ENCODE data around the gene PNKP.

PNKP gene

DNA sequence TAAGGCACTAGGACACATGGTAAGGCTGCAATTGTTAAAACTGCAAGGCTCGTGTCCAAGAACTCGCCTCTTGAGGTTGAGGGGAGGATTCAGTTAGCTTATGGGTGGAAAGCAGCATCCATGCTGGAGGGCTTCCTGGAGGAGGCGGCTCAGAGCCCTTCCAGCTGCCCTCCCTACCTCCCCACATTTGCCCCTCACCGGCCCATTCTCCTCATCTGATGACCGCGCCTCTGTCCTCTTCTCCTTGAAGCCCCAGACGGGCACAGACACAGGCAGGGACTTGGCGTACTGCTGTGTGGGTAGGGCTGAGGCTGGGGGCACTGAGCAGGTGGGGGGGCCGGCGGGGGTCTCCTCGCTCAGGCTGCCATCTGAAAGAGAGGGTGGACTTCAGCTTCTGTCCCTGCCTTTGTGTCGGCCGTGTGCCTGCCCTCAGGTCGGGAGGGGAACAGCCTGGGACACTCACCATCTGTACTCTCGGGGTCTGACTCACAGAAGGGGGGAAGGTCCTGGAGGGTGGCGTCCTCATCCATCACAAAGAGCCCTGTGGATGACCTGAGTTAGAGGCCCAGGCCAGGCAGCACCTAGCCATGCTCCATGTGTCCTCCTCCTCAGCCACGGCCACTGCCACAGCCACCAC is 4.1 kb upstream of the PNKP start:
- no peak for DNase-seq (ENCODE audit: low read depth, low spot score)
- H3K4me3 ChIP-seq (ENCODE audit: low read depth, low read length), result no peak overlapping the region
- TF ChIP-seq, protein P1, sequence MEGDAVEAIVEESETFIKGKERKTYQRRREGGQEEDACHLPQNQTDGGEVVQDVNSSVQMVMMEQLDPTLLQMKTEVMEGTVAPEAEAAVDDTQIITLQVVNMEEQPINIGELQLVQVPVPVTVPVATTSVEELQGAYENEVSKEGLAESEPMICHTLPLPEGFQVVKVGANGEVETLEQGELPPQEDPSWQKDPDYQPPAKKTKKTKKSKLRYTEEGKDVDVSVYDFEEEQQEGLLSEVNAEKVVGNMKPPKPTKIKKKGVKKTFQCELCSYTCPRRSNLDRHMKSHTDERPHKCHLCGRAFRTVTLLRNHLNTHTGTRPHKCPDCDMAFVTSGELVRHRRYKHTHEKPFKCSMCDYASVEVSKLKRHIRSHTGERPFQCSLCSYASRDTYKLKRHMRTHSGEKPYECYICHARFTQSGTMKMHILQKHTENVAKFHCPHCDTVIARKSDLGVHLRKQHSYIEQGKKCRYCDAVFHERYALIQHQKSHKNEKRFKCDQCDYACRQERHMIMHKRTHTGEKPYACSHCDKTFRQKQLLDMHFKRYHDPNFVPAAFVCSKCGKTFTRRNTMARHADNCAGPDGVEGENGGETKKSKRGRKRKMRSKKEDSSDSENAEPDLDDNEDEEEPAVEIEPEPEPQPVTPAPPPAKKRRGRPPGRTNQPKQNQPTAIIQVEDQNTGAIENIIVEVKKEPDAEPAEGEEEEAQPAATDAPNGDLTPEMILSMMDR (IDR thresholded peaks at IDR 0.05; ENCODE audit: low read depth, low read length), result no peak
- in situ Hi-C loops (cut with HindIII; ENCODE audit: low sequenced_read_pairs), result no loop called here

DNA sequence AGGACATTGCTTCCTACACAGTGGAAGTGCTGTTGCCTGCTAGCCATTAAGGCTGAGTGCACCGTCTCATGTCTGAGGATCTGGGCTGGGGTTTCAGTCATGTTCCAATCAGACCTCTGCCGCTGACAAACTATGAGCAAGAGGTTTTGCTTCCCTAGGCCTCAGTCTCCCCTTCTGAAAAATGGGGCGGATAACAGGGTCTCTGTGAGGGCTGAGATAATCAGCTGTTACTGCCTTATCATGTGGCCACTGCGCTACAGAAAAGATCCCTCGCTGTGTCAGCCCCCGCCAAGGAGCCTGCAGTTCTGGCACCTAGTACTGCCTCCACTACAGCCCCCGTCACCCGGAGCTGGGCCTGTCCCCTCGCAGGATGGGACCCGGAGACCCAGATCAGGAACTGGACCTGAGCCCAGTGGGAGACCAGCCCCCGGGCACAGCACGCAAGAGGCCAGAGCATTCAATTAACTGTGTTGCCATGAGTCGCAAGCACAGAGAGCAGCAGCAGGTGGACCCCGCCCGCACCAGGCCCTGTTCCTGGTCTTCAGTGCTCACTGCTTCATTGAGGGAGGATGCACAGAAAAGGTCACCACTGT is 3.0 kb upstream of the PNKP start:
- no peak for DNase-seq (ENCODE audit: low read depth, low spot score)
- TF ChIP-seq, protein P1 (IDR thresholded peaks at IDR 0.05; ENCODE audit: low read depth, low read length), result no peak
- in situ Hi-C loops (cut with HindIII; ENCODE audit: low sequenced_read_pairs), result no loop called here
- peak overlapping the region; percentile 48 for H3K4me3 ChIP-seq (ENCODE audit: low read depth, low read length)

DNA sequence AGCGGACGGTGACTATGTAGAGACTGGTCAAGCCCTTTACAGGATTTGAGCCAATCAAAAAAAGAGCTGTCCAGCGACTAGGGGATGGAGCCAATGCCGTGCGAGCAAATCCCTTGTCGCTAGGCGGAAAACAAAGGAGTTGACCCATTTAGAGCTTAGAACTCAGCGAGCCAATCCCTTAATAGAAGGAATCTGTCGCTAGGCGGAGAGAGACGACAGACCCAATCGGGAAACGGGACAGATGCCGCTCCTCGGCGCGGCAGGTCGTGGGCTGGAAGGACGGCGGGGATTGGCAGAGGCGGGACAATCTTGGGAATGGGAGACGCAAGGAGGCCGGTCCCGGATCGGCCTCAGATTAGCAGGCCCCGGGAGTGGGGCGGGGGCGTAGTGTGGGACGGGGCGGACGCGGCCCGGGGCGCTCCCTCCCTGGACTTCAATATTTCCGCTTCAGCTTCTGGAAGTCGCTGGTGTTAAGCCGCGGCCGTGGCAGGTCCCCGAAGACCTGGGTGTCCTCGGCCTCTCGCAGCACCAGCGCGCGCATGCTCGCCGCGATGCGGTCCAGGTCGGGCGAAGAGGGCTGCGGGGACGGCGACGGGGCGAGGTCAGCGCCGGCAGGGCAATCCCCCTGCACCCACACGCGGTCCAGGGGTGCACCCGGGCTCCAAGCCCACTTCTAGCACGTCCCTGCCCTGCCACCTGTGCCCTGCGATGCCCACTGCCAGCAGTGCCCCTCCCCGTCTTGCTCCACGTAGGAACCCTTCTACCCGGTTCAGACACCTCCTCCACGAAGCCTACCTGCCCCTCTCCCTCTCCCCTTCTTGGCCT is 2.3 kb upstream of the PNKP start:
- DNase-seq (ENCODE audit: low read depth, low spot score), result peak; percentile 100
- H3K4me3 ChIP-seq (ENCODE audit: low read depth, low read length), result peak overlapping the region; percentile 48
- TF ChIP-seq, protein P1 (IDR thresholded peaks at IDR 0.05; ENCODE audit: low read depth, low read length), result no peak
- in situ Hi-C loops (cut with HindIII; ENCODE audit: low sequenced_read_pairs), result no loop called here

DNA sequence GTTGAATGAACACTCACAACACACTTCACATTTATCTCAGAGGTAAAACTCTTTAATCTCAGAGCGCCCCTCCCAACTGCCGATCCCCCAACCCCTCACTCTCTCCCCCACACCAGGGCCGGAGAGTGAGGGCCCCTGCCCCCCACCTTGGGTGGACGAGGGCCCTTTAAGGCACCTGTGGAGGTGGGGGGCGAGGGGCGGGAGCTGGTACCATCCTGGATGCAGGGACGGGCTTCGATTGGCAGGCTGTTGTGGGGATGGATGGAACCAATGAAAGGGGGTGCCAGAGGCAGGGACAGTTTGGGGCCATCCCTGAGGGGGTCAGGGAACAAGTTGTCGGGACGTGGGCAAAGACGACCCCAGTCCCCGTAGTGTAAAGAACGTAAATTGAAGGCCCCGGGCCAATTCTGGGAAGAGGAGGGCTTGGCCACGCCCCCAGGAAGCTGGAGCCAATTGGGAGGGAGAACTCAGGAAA is 1.7 kb upstream of the PNKP start:
- no peak for DNase-seq (ENCODE audit: low read depth, low spot score)
- in situ Hi-C loops (cut with HindIII; ENCODE audit: low sequenced_read_pairs), result no loop called here

DNA sequence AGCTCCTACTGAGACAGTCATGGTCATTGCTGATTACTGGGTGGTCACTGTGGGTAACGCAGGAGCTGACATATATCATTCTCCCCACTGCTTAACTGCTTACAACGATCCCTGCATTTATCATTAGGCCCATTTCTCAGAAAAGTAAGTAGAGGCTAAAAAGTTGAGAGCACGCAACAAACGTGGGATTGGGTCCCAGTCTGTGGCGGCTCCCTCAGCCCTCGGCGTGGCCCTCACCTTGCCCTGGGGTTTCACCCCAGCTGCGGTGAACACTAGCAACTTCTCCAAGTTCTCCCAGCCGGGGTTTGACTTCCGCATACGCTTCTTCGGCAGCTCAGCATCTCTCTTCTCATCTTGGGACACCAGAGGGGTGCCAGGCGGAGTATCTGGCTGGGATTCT is 2.5 kb downstream of the PNKP start:
- in situ Hi-C loops (cut with HindIII; ENCODE audit: low sequenced_read_pairs), result no loop called here
- no peak for DNase-seq (ENCODE audit: low read depth, low spot score)
- TF ChIP-seq, protein P1 (IDR thresholded peaks at IDR 0.05; ENCODE audit: low read depth, low read length), result no peak
- no peak overlapping the region for H3K4me3 ChIP-seq (ENCODE audit: low read depth, low read length)

More for the DNA sequence above, 1.7 kb upstream of the PNKP start:
- TF ChIP-seq, protein P1 (IDR thresholded peaks at IDR 0.05; ENCODE audit: low read depth, low read length), result no peak
- peak overlapping the region; percentile 48 for H3K4me3 ChIP-seq (ENCODE audit: low read depth, low read length)

DNA sequence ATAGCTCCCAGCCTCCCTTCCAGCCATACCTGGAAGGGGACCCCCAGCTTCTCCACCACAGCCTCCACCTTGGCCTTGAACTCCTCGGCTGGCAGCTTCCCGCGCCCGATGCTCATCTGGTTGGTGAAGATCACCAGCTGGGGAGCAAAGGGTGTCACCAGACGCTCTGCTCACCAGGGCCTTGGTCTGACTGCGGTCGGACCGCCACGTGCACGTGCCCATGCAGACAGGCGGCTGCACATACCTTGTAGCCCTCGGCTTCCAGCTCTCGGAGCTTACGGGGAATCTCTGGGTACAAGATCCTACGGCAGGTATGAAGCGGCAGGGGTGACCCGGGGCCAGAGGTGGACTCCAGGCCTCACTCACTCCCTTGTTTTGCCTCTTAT is 3.4 kb downstream of the PNKP start:
- in situ Hi-C loops (cut with HindIII; ENCODE audit: low sequenced_read_pairs), result no loop called here
- no peak for DNase-seq (ENCODE audit: low read depth, low spot score)
- TF ChIP-seq, protein P1 (IDR thresholded peaks at IDR 0.05; ENCODE audit: low read depth, low read length), result no peak
- H3K4me3 ChIP-seq (ENCODE audit: low read depth, low read length), result no peak overlapping the region

All from astrocyte of the spinal cord (primary cell).